GM23248 (cell line): ENCODE measurements around the gene SRSF8.

Experiments
- EZH2 ChIP-seq: fragments of 200-600 bp; sonication (generic); IDR thresholded peaks from 2 replicates; pipeline ENCODE4 v1.6.1; 2018; ENCODE audit warnings: antibody characterized with exemption, mild to moderate bottlenecking; ENCODE audit not compliant: insufficient read depth, poor library complexity, severe bottlenecking
- EZH2phosphoT487 ChIP-seq: fragments of 200-600 bp; sonication (generic); IDR thresholded peaks from 2 replicates; pipeline ENCODE4 v1.6.1; 2018; ENCODE audit warnings: antibody characterized with exemption, moderate library complexity, mild to moderate bottlenecking, low read depth; ENCODE audit not compliant: insufficient read depth

GRCh38 chr11:95085117-95085816 lies 18.5 kb downstream of the SRSF8 start:
- TF ChIP-seq EZH2 = no peak
- no peak for TF ChIP-seq EZH2phosphoT487
